Adipocyte (in vitro differentiated cells): ENCODE measurements around the gene EFHD2.
"Not testable (repeated sequence)": the region's sequence is repeated elsewhere in the genome, so short reads cannot be mapped to it uniquely, and the experiment has no call there.

Experiments used
- DNase-seq: peaks from one replicate; pipeline ENCODE4 v3.0.0-alpha.2; 2015; ENCODE audit warnings: low read depth
- H3K27me3 ChIP-seq: replicated peaks from 2 replicates; pipeline ENCODE4 v1.7.0; 2013; ENCODE audit warnings: mild to moderate bottlenecking, low read length, moderate library complexity; ENCODE audit not compliant: control insufficient read depth, insufficient read depth
- H3K36me3 ChIP-seq: 2 replicates; pipeline ENCODE4 v1.7.0; 2013; ENCODE audit warnings: low read length, mild to moderate bottlenecking, moderate library complexity; ENCODE audit not compliant: control insufficient read depth, insufficient read depth, severe bottlenecking
- H3K4me1 ChIP-seq: 2 replicates; pipeline ENCODE4 v1.7.0; 2013; ENCODE audit warnings: mild to moderate bottlenecking, low read length, moderate library complexity; ENCODE audit not compliant: control insufficient read depth, insufficient read depth
- H3K4me3 ChIP-seq: 2 replicates; pipeline ENCODE4 v1.7.0; 2013; ENCODE audit warnings: mild to moderate bottlenecking, low read length, moderate library complexity
- H3K9ac ChIP-seq: 2 replicates; pipeline ENCODE4 v1.7.0; 2013; ENCODE audit warnings: mild to moderate bottlenecking, low read length, moderate library complexity
- H3K9me3 ChIP-seq: 2 replicates; pipeline ENCODE4 v1.7.0; 2013; ENCODE audit warnings: mild to moderate bottlenecking, low read length, moderate library complexity; ENCODE audit not compliant: control insufficient read depth

EFHD2 gene

DNA sequence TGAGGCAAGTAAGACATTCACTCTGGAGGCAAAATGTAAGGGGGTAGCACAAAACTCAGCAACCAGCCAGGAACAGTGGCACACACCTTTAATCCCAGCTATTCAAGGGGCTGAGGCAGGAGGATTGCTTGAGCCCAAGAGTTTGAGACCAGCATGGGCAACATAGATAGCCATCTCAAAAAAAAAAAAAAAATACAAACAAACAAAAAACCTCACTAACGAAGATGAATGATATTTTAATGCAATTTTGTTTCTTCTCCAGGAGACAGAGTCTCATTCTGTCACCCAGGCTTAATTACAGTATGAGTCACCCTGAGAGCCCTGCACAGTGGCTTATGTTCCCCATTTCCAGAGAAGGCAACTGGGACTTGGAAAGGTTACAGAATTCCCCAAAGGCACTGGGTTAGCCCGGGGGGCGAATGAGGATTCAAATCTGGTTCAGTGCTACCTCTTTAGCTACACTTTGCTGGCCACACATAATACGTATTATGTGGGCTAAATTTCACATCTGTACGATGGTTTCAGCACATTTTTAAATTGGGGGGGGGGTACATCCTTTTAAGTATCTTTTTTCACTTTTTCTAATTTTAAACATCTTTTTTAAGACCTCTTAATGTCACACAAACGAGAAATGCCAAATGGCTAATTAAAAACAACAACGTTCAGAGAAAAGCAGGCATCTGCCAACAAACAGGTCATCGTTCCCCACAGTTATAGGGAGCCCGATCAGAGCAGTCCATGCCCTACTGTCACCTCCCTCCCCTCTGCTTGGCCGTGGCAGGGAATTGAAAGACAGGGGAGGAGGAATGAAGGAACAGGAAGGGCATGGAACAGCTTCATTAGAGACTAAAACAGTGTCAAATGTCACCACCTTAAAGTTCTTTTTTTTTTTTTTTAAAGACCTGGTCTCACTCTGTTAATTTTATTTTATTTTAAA is 50.4 kb downstream of the EFHD2 start:
- H3K27me3 ChIP-seq: no peaks in the 10 kb centered on the region
- H3K36me3 ChIP-seq: no peaks in the 10 kb centered on the region
- peak; percentile 49 for DNase-seq
- H3K9me3 ChIP-seq: no peaks in the 10 kb centered on the region
- no peak overlapping the region for H3K9ac ChIP-seq
- peaks cover 21% of the 10 kb centered on the region for H3K4me1 ChIP-seq
- H3K4me3 ChIP-seq: no peak overlapping the region

DNA sequence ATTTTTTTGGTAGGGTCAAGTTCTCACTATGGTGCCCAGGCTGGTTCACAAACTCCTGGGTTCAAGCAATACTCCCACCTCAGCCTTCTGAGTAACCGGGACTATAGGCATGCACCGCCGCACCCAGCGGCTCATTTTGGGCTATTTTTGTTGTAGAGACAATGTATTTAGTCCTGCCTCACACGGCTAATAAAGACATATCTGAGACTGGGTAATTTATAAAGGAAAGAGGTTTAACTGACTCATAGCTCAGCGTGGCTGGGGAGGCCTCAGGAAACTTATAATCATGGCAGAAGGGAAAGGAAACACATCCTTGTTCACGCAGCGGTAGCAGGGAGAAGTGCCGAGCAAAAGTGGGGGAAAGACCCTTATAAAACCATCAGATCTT is 51.0 kb downstream of the EFHD2 start:
- Histone ChIP-seq H3K4me1 (peaks cover 18% of the 10 kb centered on the region), H3K36me3 (no peaks in the 10 kb centered on the region), H3K27me3 (peaks cover 3% of the 10 kb centered on the region), H3K4me3 (no peak overlapping the region), H3K9me3 (no peaks in the 10 kb centered on the region), H3K9ac (no peak overlapping the region)
- DNase-seq: no peak

DNA sequence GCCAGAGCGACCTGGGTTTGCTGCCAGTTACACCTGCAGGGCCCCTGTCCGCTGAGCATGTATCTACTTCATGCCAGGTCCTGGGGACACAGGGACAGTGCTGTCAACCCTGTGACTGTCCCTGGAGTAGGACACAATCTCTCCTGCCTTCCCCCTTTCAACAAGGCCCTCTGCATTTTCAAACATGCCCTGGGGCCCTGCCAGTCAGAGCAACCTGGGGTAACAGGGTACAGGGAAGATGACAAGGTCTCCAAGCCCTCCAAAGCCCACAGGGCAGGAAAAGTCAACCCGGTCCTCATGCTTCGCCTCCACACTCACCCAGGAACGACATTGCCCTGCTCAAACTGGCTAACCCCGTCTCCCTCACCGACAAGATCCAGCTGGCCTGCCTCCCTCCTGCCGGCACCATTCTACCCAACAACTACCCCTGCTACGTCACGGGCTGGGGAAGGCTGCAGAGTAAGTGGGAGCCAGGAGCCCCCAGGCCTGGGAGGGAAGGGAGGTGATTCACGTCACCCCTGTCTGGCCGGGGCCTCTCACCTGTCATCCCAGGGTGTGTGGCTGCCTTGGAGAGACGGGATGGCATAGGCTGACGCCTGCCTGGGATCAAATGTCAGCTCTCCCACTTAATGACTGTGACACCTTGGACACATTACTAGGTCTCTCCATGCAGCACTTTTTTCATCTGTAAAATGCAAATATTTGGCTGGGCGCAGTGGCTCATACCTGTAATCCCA is 53.5 kb downstream of the EFHD2 start:
- not testable (repeated sequence) for H3K9ac ChIP-seq, H3K36me3 ChIP-seq, H3K9me3 ChIP-seq, DNase-seq, H3K4me3 ChIP-seq
- H3K27me3 ChIP-seq: peaks cover 13% of the 10 kb centered on the region
- H3K4me1 ChIP-seq: peaks cover 15% of the 10 kb centered on the region

DNA sequence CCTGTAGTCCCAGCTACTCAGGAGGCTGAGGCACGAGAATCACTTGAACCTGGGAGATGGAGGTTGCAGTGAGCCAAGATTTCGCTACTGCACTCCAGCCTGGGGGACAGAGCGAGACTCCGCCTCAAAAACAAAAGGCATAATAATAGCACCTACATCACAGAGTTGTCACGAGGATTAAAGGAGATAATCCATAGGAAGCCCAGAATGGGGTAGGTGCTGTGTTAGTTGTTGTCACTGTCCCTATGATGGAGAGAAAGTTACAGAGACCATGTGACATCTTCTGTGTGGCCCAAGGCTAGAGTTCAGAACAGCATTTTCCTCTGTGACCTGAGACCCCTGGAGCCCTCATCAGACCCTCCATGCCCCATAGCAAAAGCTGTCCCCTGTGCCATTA is 54.2 kb downstream of the EFHD2 start:
- H3K36me3 ChIP-seq, H3K9ac ChIP-seq, DNase-seq, H3K4me3 ChIP-seq, H3K9me3 ChIP-seq: not testable (repeated sequence)
- peaks cover 15% of the 10 kb centered on the region for H3K4me1 ChIP-seq
- peaks cover 13% of the 10 kb centered on the region for H3K27me3 ChIP-seq

DNA sequence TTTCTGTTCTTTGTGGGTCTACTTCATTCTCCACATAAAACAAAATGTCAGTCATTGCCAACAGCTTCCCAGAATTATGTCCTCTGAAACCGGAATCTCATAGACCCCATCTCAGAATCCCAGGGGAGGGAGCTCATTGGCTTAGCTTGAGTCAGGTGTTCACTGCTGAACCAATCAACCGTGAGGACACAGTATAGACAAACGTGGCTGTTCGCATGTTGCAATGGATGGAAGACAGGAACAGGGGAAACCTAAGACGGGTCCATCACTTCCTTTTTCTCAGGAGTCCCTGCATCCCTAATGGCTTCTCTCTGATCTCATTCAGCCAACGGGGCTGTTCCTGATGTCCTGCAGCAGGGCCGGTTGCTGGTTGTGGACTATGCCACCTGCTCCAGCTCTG is 56.0 kb downstream of the EFHD2 start:
- Histone ChIP-seq H3K4me1 (peaks cover 3% of the 10 kb centered on the region), H3K27me3 (peaks cover 13% of the 10 kb centered on the region), H3K36me3 (no peaks in the 10 kb centered on the region), H3K9me3 (peaks cover 1% of the 10 kb centered on the region), H3K4me3 (no peak overlapping the region), H3K9ac (no peak overlapping the region)
- no peak for DNase-seq

DNA sequence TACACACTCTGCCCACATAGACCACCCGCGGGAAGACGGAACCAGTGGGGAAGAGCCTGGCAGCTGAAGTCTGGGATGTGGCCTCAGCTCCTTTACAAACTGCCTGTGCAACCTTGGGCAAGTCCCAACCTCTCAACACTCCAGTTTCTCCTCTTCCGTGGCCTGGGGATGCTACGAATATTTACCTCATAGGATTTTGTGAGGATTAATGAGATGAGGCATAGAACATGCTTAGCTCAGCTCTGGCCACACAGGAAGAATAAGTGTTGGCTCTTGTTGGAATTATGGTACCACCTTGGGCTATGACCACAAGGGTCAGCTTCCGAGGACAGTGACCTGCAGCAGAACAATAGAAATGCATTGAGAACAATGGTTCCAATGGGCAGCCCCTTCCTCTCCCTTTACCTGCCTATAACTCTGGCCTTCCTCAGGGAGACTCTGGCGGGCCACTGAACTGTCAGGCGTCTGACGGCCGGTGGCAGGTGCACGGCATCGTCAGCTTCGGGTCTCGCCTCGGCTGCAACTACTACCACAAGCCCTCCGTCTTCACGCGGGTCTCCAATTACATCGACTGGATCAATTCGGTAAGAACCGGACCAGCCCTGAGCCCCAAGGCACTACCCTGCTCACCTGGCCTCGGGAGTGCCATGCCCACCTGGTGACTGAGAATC is 57.4 kb downstream of the EFHD2 start:
- H3K27me3 ChIP-seq: peaks cover 13% of the 10 kb centered on the region
- not testable (repeated sequence) for H3K9me3 ChIP-seq, H3K9ac ChIP-seq, H3K4me3 ChIP-seq, H3K36me3 ChIP-seq, DNase-seq, H3K4me1 ChIP-seq

DNA sequence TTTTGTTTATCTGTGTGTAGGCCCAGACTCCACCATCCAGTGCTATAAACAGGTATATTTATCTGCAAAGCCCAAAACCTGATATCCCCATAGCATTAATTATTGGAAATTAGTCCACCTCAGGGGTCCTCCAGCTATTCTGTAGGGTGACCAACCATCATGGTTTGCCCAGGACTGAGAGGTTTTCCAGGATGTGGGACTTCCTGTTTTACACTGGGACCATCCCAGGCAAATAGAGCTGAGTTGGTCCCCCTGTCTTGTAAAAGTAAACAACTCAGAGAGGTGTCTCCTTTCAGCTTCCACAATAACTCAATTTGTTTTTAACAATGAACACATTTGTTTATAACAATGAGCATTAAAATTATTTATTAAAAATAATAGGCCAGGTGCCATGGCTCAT is 58.5 kb downstream of the EFHD2 start:
- Histone ChIP-seq H3K27me3 (peaks cover 13% of the 10 kb centered on the region), H3K9me3 (peaks cover 8% of the 10 kb centered on the region), H3K4me1 (peaks cover 3% of the 10 kb centered on the region), H3K4me3 (no peak overlapping the region), H3K9ac (no peak overlapping the region), H3K36me3 (no peaks in the 10 kb centered on the region)
- no peak for DNase-seq

DNA sequence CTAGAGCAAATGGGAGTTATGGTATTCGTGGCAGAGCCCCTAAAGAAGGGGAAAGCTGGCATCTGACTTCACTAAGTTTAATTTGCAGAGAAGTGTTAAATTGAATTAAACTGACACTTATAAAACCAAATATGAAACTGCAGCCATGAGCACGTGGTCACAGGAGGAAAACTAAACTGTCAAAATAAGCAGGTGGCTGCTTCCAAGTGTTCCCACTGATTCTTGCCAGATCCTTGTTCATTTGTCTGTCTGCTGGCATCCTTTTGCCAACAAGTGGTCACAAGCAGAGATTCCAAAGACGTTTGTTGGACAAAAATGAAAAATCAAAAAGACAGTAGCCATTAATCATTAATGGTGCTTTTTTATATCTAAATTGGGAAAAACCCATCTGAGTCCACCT is 59.7 kb downstream of the EFHD2 start:
- peaks cover 3% of the 10 kb centered on the region for H3K4me1 ChIP-seq
- DNase-seq: no peak
- H3K9me3 ChIP-seq: peaks cover 8% of the 10 kb centered on the region
- H3K9ac ChIP-seq: no peak overlapping the region
- peaks cover 13% of the 10 kb centered on the region for H3K27me3 ChIP-seq
- no peak overlapping the region for H3K4me3 ChIP-seq
- H3K36me3 ChIP-seq: no peaks in the 10 kb centered on the region

DNA sequence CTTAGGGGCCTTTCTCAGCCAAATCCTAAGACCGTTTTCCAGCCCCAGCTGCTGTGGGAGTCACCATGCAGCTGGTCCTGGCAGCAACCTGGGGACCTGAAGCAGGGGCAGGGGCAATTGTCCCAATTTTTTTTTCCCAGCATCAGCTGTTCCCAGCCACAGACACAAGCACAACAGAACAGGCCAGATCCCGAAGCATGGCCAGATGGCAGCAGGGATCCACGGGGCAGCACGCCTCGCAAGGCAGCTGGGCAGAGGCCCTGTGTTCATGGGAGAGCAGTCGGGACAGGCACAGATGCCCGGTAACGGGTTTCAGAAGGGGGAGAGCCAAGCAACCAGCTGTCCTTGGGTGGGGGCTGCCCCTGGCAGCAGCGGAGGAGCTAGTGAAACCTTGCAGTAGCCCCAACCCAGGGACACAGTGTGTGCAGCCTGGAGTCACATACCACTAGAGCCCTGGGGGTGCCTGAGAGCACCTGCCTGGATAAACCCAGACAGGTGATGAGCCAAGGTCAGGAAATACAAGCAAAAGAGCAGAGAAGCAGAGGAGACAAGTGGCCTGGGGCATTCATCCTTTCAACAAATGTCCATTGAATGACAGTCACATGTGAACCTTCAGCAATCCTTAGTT is 60.2 kb downstream of the EFHD2 start:
- not testable (repeated sequence) for H3K9ac ChIP-seq, H3K4me1 ChIP-seq, H3K9me3 ChIP-seq, DNase-seq, H3K4me3 ChIP-seq, H3K36me3 ChIP-seq
- H3K27me3 ChIP-seq: peaks cover 13% of the 10 kb centered on the region

DNA sequence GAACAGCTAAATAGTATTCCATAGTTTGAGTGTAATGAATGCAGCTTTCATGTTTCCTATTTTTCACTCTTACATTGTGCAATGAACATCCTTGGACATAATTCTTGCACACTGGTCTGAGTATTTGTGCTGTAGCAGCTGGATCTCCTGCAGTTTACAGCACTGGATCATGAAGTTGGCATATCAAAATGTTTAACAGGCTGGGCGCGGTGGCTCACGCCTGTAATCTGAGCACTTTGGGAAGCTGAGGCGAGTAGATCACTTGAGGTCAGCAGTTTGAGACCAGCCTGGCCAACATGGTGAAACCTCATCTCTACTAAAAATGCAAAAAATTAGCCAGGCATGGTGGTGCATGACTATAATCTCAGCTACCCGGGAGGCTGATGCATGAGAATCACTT is 61.4 kb downstream of the EFHD2 start:
- not testable (repeated sequence) for H3K4me1 ChIP-seq, H3K9me3 ChIP-seq, H3K9ac ChIP-seq, DNase-seq, H3K36me3 ChIP-seq, H3K4me3 ChIP-seq, H3K27me3 ChIP-seq

DNA sequence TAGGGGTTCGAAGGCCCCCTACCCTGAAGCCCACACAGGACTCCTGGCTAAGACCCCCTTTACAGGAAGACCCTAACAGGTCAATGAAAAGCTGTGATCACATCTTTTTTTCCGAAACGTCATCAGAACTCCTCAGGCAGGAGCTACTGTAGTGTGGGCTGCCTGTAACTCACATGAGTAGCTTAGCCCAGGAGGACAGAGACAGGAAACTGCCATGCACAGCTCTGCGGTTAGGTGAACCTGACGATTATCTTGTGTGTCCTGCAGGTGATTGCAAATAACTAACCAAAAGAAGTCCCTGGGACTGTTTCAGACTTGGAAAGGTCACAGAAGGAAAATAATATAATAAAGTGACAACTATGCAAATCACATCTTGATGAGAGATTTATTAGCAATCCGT is 62.0 kb downstream of the EFHD2 start:
- H3K9me3 ChIP-seq, H3K4me3 ChIP-seq, H3K27me3 ChIP-seq, H3K9ac ChIP-seq, H3K36me3 ChIP-seq, H3K4me1 ChIP-seq, DNase-seq: not testable (repeated sequence)
